HepG2 (cell line): ENCODE results near the gene GRIN2C. TPM values are rescaled to one million over a fixed set of nuclear protein-coding genes. Genes with fewer than 3 reads are reported as not detected.

Experiments used
- AFF4 ChIP-seq: sonication (generic); formaldehyde crosslinking; IDR thresholded peaks from 2 replicates; pipeline ENCODE4 v1.4.0; 2020; ENCODE audit warnings: missing genetic modification reagents
- FOXK1 ChIP-seq: sonication (generic); formaldehyde crosslinking; IDR thresholded peaks from 2 replicates; pipeline ENCODE4 v1.4.0; 2020; ENCODE audit warnings: low read depth, missing genetic modification reagents, borderline replicate concordance
- IRF1 ChIP-seq: sonication (generic); formaldehyde crosslinking; IDR thresholded peaks from 2 replicates; pipeline ENCODE4 v1.4.0; 2020; ENCODE audit warnings: low read depth, mild to moderate bottlenecking, missing genetic modification reagents
- KLF6 ChIP-seq: IDR thresholded peaks from 2 replicates; pipeline ENCODE4 v1.8.0; 2016; ENCODE audit warnings: missing biosample characterization, missing genetic modification reagents
- LCORL ChIP-seq, 2 experiments: fragments of 450-650 bp in 1 of 2; sonication (generic) in 1 of 2; formaldehyde crosslinking in 1 of 2; IDR thresholded peaks; 2 replicates each; pipeline versions ENCODE4 v1.5.0 to v1.6.1; 2017 to 2020; ENCODE audit warnings: antibody characterized with exemption in 1 of 2, missing genetic modification reagents in 1 of 2
- PLRG1 ChIP-seq: fragments of 450-650 bp; conservative IDR thresholded peaks from 2 replicates; pipeline ENCODE4 v1.6.1; 2016
- PPARG ChIP-seq: conservative IDR thresholded peaks from 2 replicates; pipeline ENCODE4 v1.6.1; 2016; ENCODE audit warnings: missing biosample characterization, missing genetic modification reagents
- RXRA ChIP-seq: sonication (generic); formaldehyde crosslinking; IDR thresholded peaks from 2 replicates; pipeline ENCODE4 v1.5.1; 2020; ENCODE audit warnings: missing genetic modification reagents
- STAT5B ChIP-seq: sonication (generic); formaldehyde crosslinking; IDR thresholded peaks from 2 replicates; pipeline ENCODE4 v1.4.0; 2020; ENCODE audit warnings: missing genetic modification reagents
- ZFP36 ChIP-seq: fragments of 150-350 bp; IDR thresholded peaks from 2 replicates; pipeline ENCODE4 v1.6.1; 2018; ENCODE audit warnings: borderline replicate concordance, low read length, low read depth; ENCODE audit not compliant: partially characterized antibody
- ZNF138 ChIP-seq: sonication (generic); formaldehyde crosslinking; IDR thresholded peaks from 2 replicates; pipeline ENCODE4 v1.5.0; 2020; ENCODE audit warnings: mild to moderate bottlenecking, low read depth, missing genetic modification reagents
- ZNF646 ChIP-seq: sonication (generic); formaldehyde crosslinking; IDR thresholded peaks from 2 replicates; pipeline ENCODE4 v1.9.0; 2021; ENCODE audit warnings: mild to moderate bottlenecking, missing genetic modification reagents
- polyA plus RNA-seq, 8 experiments: library from polyadenylated mRNA; depleted of rRNA in 3 of 8; stranded (reverse) in 7 of 8; unstranded in 1 of 8; fragments of >200 nt; fragmentation: Illumina TruSeq in 4 of 8; extraction: Trizol in 4 of 8; gene quantifications; 2 replicates each; pipeline versions ENCODE4 v1.2.1 to v1.2.3, GENCODE V29; 2011 to 2016; ENCODE audit warnings: low read depth in 4 of 8, missing spikeins in 1 of 8, mixed read lengths in 1 of 8; ENCODE audit not compliant: insufficient read depth in 1 of 8
- total RNA-seq, 5 experiments: library from RNA; depleted of rRNA; stranded (reverse); fragments of >200 nt; fragmentation: Illumina TruSeq; extraction: Trizol; gene quantifications; 2 replicates each; pipeline ENCODE4 v1.2.3, GENCODE V29; 2016; ENCODE audit warnings: low read depth in 1 of 5

Gene GRIN2C
- total and polyA plus RNA-seq, 2 of the 13 experiments (the other 11 are each of a cell fraction or from before 2014, with no cell fraction given) = 0.03 to 0.11 TPM

GRCh38 chr17:74872313-74873036, 12.8 kb upstream of the GRIN2C start, which contains the start of gene FDXR (continued):
- TF ChIP-seq IRF1 (CRISPR knock-in tag) = 0 out of 2 replicates have a peak, but pooled peaks have one; percentile 69
- no peak for TF ChIP-seq ZNF646
- peak; percentile 73 for TF ChIP-seq RXRA (CRISPR knock-in tag)
- peak; percentile 85; the same call in 1 of the 2 replicates for TF ChIP-seq ZNF138 (CRISPR knock-in tag)
- TF ChIP-seq LCORL (IDR thresholded peaks at IDR 0.05) = no peak
- no peak; the same call in none of the 2 replicates for TF ChIP-seq LCORL (CRISPR knock-in tag; IDR thresholded peaks at IDR 0.05)
- TF ChIP-seq FOXK1 = no peak
- TF ChIP-seq PPARG (CRISPR knock-in tag) = peak; percentile 35; the same call in 1 of the 2 replicates
- 0 out of 2 replicates have a peak, but pooled peaks have one; percentile 83 for TF ChIP-seq AFF4
- TF ChIP-seq ZFP36 = no peak
- peak; percentile 84; the same call in 1 of the 2 replicates for TF ChIP-seq KLF6 (CRISPR knock-in tag)
- no peak for TF ChIP-seq PLRG1
- TF ChIP-seq STAT5B = peak; percentile 95
